GM23338 (cell line): Measurements from ENCODE around the gene NEURL3. TPM values are rescaled to one million over a fixed set of nuclear protein-coding genes. Genes with fewer than 3 reads are reported as not detected.

Experiments
- ATAC-seq: fragments of 200-7000 bp; cut with Tn5 transposase; 3 replicates; pipeline ENCODE4 v1.9.1; 2020
- DNase-seq: peaks from one replicate; pipeline ENCODE4 v3.0.0-alpha.2; 2015; ENCODE audit warnings: low spot score
- H2AFZ ChIP-seq: fragments of 200-600 bp; sonication (generic); 2 replicates; pipeline ENCODE4 v1.8.0; 2016; ENCODE audit warnings: antibody characterized with exemption, mild to moderate bottlenecking, moderate library complexity
- H3F3A ChIP-seq: fragments of 200-600 bp; sonication (generic); replicated peaks from 2 replicates; pipeline ENCODE4 v1.8.0; 2017; ENCODE audit warnings: antibody characterized with exemption, mixed run types, low read depth
- H3K27ac ChIP-seq: fragments of 200-600 bp; sonication (generic); 2 replicates; pipeline ENCODE4 v1.6.1; 2016; ENCODE audit warnings: low read depth
- H3K27me3 ChIP-seq: fragments of 200-600 bp; sonication (generic); 2 replicates; pipeline ENCODE4 v1.8.0; 2016; ENCODE audit warnings: mild to moderate bottlenecking, mixed run types, moderate library complexity; ENCODE audit not compliant: insufficient read depth
- H3K36me3 ChIP-seq: fragments of 200-600 bp; sonication (generic); 2 replicates; pipeline ENCODE4 v1.8.0; 2016; ENCODE audit warnings: mild to moderate bottlenecking; ENCODE audit not compliant: insufficient read depth
- H3K4me1 ChIP-seq: fragments of 200-600 bp; sonication (generic); 2 replicates; pipeline ENCODE4 v1.8.0; 2016; ENCODE audit warnings: mild to moderate bottlenecking, moderate library complexity; ENCODE audit not compliant: insufficient read depth
- H3K4me2 ChIP-seq: fragments of 200-600 bp; sonication (generic); 2 replicates; pipeline ENCODE4 v1.7.1; 2017; ENCODE audit warnings: mixed run types
- H3K4me3 ChIP-seq: fragments of 200-600 bp; sonication (generic); 2 replicates; pipeline ENCODE4 v1.6.1; 2016; ENCODE audit warnings: mixed run types
- H3K79me2 ChIP-seq: fragments of 200-600 bp; sonication (generic); replicated peaks from 2 replicates; pipeline ENCODE4 v1.8.0; 2017; ENCODE audit warnings: mild to moderate bottlenecking; ENCODE audit not compliant: insufficient read depth
- H3K9me2 ChIP-seq: fragments of 200-600 bp; sonication (generic); 2 replicates; pipeline ENCODE4 v1.8.0; 2017; ENCODE audit not compliant: insufficient read depth
- H4K20me1 ChIP-seq: fragments of 200-600 bp; sonication (generic); replicated peaks from 2 replicates; pipeline ENCODE4 v1.8.0; 2017; ENCODE audit warnings: mild to moderate bottlenecking; ENCODE audit not compliant: insufficient read depth
- H3K27ac Mint-ChIP-seq: 2 replicates; pipeline ENCODE4 v1.8.0; 2020; ENCODE audit warnings: inconsistent platforms, mild to moderate bottlenecking, moderate library complexity, mixed read lengths
- H3K27me3 Mint-ChIP-seq: 3 replicates; pipeline ENCODE4 v1.8.0; 2022; ENCODE audit warnings: low read depth, mild to moderate bottlenecking, moderate library complexity, mixed read lengths, inconsistent platforms; ENCODE audit not compliant: insufficient read depth, poor library complexity
- H3K36me3 Mint-ChIP-seq: 3 replicates; pipeline ENCODE4 v1.8.0; 2021; ENCODE audit warnings: low read depth, mild to moderate bottlenecking, inconsistent platforms, moderate library complexity, mixed read lengths
- H3K4me1 Mint-ChIP-seq: 3 replicates; pipeline ENCODE4 v1.8.0; 2020; ENCODE audit warnings: mild to moderate bottlenecking, inconsistent platforms, mixed read lengths
- H3K4me3 Mint-ChIP-seq: 3 replicates; pipeline ENCODE4 v1.8.0; 2021; ENCODE audit warnings: moderate library complexity, mild to moderate bottlenecking, inconsistent platforms, mixed read lengths
- H3K9me3 Mint-ChIP-seq: 3 replicates; pipeline ENCODE4 v1.8.0; 2020; ENCODE audit warnings: moderate library complexity, mild to moderate bottlenecking, inconsistent platforms, mixed read lengths
- CREB1 ChIP-seq: fragments of 250-450 bp; sonication (Bioruptor Pico); IDR thresholded peaks from 2 replicates; pipeline ENCODE4 v1.5.0; 2020; ENCODE audit warnings: low read depth, mild to moderate bottlenecking, moderate library complexity
- CTCF ChIP-seq, 2 experiments: fragments of 200-600 bp in 1 of 2; sonication (generic) in 1 of 2; conservative IDR thresholded peaks; 2 replicates each; pipeline versions ENCODE4 v1.5.1 to v1.6.1; 2016 to 2017; ENCODE audit warnings: antibody characterized with exemption in 2 of 2, low read depth in 2 of 2, mild to moderate bottlenecking in 2 of 2, moderate library complexity in 1 of 2
- ETS1 ChIP-seq: IDR thresholded peaks from 2 replicates; pipeline ENCODE4 v1.6.1; 2016; ENCODE audit warnings: antibody characterized with exemption
- EZH2 ChIP-seq: fragments of 200-600 bp; sonication (generic); IDR thresholded peaks from one replicate; pipeline ENCODE4 v1.8.0; 2017; ENCODE audit warnings: antibody characterized with exemption, mild to moderate bottlenecking, low read depth; ENCODE audit not compliant: unreplicated experiment
- EZH2phosphoT487 ChIP-seq: fragments of 200-600 bp; sonication (generic); IDR thresholded peaks from one replicate; pipeline ENCODE4 v1.8.1; 2018; ENCODE audit warnings: antibody characterized with exemption; ENCODE audit not compliant: unreplicated experiment
- JUNB ChIP-seq: IDR thresholded peaks from one replicate; pipeline ENCODE4 v1.6.1; 2016; ENCODE audit warnings: antibody characterized with exemption; ENCODE audit not compliant: unreplicated experiment
- NANOG ChIP-seq: IDR thresholded peaks from 2 replicates; pipeline ENCODE4 v1.6.1; 2016; ENCODE audit warnings: antibody characterized with exemption, borderline replicate concordance
- POLR2AphosphoS5 ChIP-seq: IDR thresholded peaks from 2 replicates; pipeline ENCODE4 v1.6.1; 2016; ENCODE audit warnings: antibody characterized with exemption, low read depth
- REST ChIP-seq: IDR thresholded peaks from one replicate; pipeline ENCODE4 v1.6.1; 2018; ENCODE audit warnings: antibody characterized with exemption; ENCODE audit not compliant: unreplicated experiment
- ZNF114 ChIP-seq: fragments of 250-450 bp; sonication (Bioruptor Pico); IDR thresholded peaks from 2 replicates; pipeline ENCODE4 v1.5.0; 2020; ENCODE audit warnings: mild to moderate bottlenecking, moderate library complexity
- ZNF331 ChIP-seq: fragments of 250-450 bp; sonication (Bioruptor Pico); IDR thresholded peaks from 2 replicates; pipeline ENCODE4 v1.5.0; 2020; ENCODE audit warnings: low read depth, mild to moderate bottlenecking, moderate library complexity
- ZNF462 ChIP-seq: fragments of 250-450 bp; sonication (Bioruptor Pico); IDR thresholded peaks from 2 replicates; pipeline ENCODE4 v1.5.0; 2020; ENCODE audit warnings: mild to moderate bottlenecking, moderate library complexity
- polyA plus RNA-seq: library from polyadenylated mRNA; unstranded; fragments of >200 nt; fragmentation: Nextera tagmentation; extraction: Ambion mirVana; gene quantifications from 2 replicates; pipeline ENCODE4 v1.2.1, GENCODE V29; 2016
- total RNA-seq: library from RNA; depleted of rRNA; stranded (reverse); fragments of >200 nt; shearing (Covaris generic); gene quantifications from 2 replicates; pipeline ENCODE4 v1.2.3, GENCODE V29; 2014

Gene NEURL3
- total and polyA plus RNA-seq, 2 experiments from 2014 or later, result 0.21 TPM; not detected in 1

GRCh38 chr2:96533292-96534073 lies 28.3 kb upstream of the NEURL3 start:
- Histone ChIP-seq H3K79me2 (no peaks in the 10 kb centered on the region), H3K4me2 (0 out of 2 replicates have a peak overlapping the region, but pooled peaks have one; percentile 26), H3K4me1 (peaks cover 22% of the 10 kb centered on the region), H2AFZ (peak overlapping the region; percentile 47; the same call in 1 of the 2 replicates), H3K27me3 (peaks cover 33% of the 10 kb centered on the region), H3F3A (0 out of 2 replicates have a peak, but pooled peaks cover 3% of the 10 kb centered on the region), H3K27ac (no peak overlapping the region), H3K9me2 (no peaks in the 10 kb centered on the region), H3K4me3 (no peak overlapping the region), H3K36me3 (no peaks in the 10 kb centered on the region), H4K20me1 (no peaks in the 10 kb centered on the region; the same call in 1 of the 2 replicates)
- Mint-ChIP-seq H3K36me3 (no peaks in the 10 kb centered on the region), H3K4me3 (no peak overlapping the region), H3K27me3 (peaks cover 23% of the 10 kb centered on the region), H3K9me3 (no peaks in the 10 kb centered on the region), H3K27ac (no peak overlapping the region), H3K4me1 (peaks cover 23% of the 10 kb centered on the region)
- TF ChIP-seq NANOG, result no peak
- TF ChIP-seq CTCF (conservative IDR thresholded peaks at IDR 0.05; ENCODE audit: low read depth in 2 of 2), result no peak
- TF ChIP-seq POLR2AphosphoS5, result no peak
- TF ChIP-seq ZNF114 (CRISPR knock-in tag), result no peak
- TF ChIP-seq ETS1, result no peak
- no peak for TF ChIP-seq REST
- TF ChIP-seq CREB1 (CRISPR knock-in tag), result no peak
- TF ChIP-seq EZH2, result no peak
- TF ChIP-seq JUNB, result no peak
- no peak for TF ChIP-seq EZH2phosphoT487
- no peak for TF ChIP-seq ZNF331
- TF ChIP-seq ZNF462 (CRISPR knock-in tag), result no peak
- DNase-seq (no peak), ATAC-seq (no peak)
